Measurements from ENCODE around the gene LRMDA.

- TF ChIP-seq EZH2 (IDR thresholded peaks at IDR 0.05; ENCODE audit: low read length) (no peak), CTCF (optimal IDR thresholded peaks at IDR 0.05 in 1 of 3, IDR thresholded peaks at IDR 0.05 in 1 of 3, conservative IDR thresholded peaks at IDR 0.05 in 1 of 3; ENCODE audit: extremely low read depth in 1 of 3, insufficient read depth in 2 of 3, low read length in 3 of 3) (no peak)
Observed at GRCh38 chr10:76461024-76461423, 1029.6 kb downstream of the LRMDA start.

Measured in keratinocyte (primary cell).